HL-60 (cell line): ENCODE data around the gene BCL2.

Experiments used
- DNase-seq, 2 experiments: peaks; one replicate each; pipeline ENCODE4 v3.0.0-alpha.2; 2010 to 2020; ENCODE audit warnings: low read depth in 1 of 2, low spot score in 1 of 2
- H3K27ac ChIP-seq: fragments of 250-450 bp; sonication (Bioruptor Pico); replicated peaks from 2 replicates; pipeline ENCODE4 v1.5.1; 2020; ENCODE audit warnings: mild to moderate bottlenecking, moderate library complexity
- H3K27me3 ChIP-seq: fragments of 250-450 bp; sonication (Bioruptor Pico); 2 replicates; pipeline ENCODE4 v1.5.1; 2021; ENCODE audit warnings: mild to moderate bottlenecking, moderate library complexity; ENCODE audit not compliant: insufficient read depth, poor library complexity, severe bottlenecking
- H3K4me3 ChIP-seq: replicated peaks from 2 replicates; pipeline ENCODE4 v1.5.1; 2011; ENCODE audit warnings: mild to moderate bottlenecking, control low read depth, low read length; ENCODE audit not compliant: insufficient read depth
- GABPA ChIP-seq: IDR thresholded peaks from 2 replicates; pipeline ENCODE4 v1.6.1; 2012; ENCODE audit warnings: low read depth
- POLR2AphosphoS5 ChIP-seq: IDR thresholded peaks from 2 replicates; pipeline ENCODE4 v1.6.1; 2012; ENCODE audit warnings: low read depth
- SPI1 ChIP-seq: IDR thresholded peaks from 2 replicates; pipeline ENCODE4 v1.6.1; 2012; ENCODE audit warnings: low read depth, mild to moderate bottlenecking, borderline replicate concordance
- TF ChIP-seq, protein P1 (sequence below): IDR thresholded peaks from 2 replicates; pipeline ENCODE4 v1.6.1; 2012; ENCODE audit warnings: low read depth; ENCODE audit not compliant: insufficient replicate concordance
- TF ChIP-seq, protein P2 (sequence below): IDR thresholded peaks from one replicate; pipeline ENCODE4 v1.5.1; 2011; ENCODE audit warnings: low read length, control low read depth, inconsistent platforms; ENCODE audit not compliant: insufficient read depth

BCL2 gene

DNA sequence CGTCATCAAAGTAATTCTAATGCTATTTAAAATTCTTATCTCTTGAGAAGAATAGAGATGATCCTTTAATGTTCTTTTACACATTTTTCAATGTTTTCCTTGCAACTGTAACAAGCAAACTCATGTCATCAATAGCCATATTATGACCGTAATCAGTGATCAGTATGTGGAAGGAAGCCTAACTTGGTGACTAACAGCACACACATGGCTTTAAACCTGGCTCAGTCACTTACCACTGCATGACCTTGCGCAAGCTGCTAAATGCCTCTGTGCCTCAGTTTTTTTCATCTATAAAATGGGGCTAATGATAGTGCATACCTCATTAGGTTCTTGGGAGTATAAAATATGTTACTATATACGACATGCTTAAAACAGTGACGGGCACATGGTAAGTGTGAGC, 149.7 kb downstream of the BCL2 start:
- H3K27ac ChIP-seq, result no peak overlapping the region
- H3K27me3 ChIP-seq, result no peaks in the 10 kb centered on the region
- TF ChIP-seq, protein P1, sequence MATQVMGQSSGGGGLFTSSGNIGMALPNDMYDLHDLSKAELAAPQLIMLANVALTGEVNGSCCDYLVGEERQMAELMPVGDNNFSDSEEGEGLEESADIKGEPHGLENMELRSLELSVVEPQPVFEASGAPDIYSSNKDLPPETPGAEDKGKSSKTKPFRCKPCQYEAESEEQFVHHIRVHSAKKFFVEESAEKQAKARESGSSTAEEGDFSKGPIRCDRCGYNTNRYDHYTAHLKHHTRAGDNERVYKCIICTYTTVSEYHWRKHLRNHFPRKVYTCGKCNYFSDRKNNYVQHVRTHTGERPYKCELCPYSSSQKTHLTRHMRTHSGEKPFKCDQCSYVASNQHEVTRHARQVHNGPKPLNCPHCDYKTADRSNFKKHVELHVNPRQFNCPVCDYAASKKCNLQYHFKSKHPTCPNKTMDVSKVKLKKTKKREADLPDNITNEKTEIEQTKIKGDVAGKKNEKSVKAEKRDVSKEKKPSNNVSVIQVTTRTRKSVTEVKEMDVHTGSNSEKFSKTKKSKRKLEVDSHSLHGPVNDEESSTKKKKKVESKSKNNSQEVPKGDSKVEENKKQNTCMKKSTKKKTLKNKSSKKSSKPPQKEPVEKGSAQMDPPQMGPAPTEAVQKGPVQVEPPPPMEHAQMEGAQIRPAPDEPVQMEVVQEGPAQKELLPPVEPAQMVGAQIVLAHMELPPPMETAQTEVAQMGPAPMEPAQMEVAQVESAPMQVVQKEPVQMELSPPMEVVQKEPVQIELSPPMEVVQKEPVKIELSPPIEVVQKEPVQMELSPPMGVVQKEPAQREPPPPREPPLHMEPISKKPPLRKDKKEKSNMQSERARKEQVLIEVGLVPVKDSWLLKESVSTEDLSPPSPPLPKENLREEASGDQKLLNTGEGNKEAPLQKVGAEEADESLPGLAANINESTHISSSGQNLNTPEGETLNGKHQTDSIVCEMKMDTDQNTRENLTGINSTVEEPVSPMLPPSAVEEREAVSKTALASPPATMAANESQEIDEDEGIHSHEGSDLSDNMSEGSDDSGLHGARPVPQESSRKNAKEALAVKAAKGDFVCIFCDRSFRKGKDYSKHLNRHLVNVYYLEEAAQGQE, result no peak
- TF ChIP-seq SPI1 (no peak), GABPA (no peak), POLR2AphosphoS5 (no peak)
- TF ChIP-seq, protein P2, sequence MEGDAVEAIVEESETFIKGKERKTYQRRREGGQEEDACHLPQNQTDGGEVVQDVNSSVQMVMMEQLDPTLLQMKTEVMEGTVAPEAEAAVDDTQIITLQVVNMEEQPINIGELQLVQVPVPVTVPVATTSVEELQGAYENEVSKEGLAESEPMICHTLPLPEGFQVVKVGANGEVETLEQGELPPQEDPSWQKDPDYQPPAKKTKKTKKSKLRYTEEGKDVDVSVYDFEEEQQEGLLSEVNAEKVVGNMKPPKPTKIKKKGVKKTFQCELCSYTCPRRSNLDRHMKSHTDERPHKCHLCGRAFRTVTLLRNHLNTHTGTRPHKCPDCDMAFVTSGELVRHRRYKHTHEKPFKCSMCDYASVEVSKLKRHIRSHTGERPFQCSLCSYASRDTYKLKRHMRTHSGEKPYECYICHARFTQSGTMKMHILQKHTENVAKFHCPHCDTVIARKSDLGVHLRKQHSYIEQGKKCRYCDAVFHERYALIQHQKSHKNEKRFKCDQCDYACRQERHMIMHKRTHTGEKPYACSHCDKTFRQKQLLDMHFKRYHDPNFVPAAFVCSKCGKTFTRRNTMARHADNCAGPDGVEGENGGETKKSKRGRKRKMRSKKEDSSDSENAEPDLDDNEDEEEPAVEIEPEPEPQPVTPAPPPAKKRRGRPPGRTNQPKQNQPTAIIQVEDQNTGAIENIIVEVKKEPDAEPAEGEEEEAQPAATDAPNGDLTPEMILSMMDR, result no peak
- no peak for DNase-seq
- no peak overlapping the region for H3K4me3 ChIP-seq

DNA sequence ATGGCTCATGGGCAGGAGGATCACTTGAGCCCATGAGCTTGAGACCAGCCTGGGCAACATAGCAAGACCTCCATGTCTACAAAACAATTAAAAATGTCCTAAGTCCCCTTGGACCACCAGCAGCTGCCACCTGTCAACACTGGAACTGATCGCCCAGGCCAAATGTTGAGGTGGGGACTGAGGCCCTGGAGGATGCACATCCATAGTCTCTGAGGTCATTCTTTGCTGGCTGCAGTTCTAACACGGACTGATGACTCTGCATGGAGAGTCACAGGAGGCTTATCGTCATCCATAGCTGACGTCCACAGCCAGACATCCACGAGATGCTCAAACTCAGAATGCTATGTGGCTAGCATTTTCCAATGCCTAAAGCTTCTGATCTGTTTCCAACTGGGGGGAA, 151.3 kb downstream of the BCL2 start:
- no peaks in the 10 kb centered on the region for H3K27me3 ChIP-seq
- TF ChIP-seq SPI1 (no peak), GABPA (no peak), POLR2AphosphoS5 (no peak)
- TF ChIP-seq, protein P1, result no peak
- TF ChIP-seq, protein P2, result no peak
- no peak overlapping the region for H3K27ac ChIP-seq
- no peak for DNase-seq
- H3K4me3 ChIP-seq, result no peak overlapping the region

DNA sequence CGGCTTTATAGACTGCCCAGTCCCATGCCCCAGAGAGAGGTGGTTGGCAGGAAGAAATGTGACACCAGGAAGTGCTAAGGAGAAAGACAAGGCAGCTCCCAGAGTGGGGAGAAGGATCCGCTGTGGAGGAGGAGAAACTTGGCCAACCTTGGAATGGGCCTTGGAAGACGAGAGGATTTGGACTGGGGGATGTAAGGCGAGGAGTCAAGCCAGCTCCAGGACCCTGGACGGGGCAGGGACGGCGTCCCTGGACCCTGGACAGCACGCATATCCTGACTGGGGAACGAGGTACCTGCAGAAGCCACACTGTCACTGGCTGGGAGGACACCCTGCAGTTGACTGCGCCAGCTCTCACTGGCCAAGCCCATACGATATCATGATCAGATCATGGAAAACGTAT, 153.4 kb downstream of the BCL2 start:
- no peak overlapping the region for H3K4me3 ChIP-seq
- H3K27ac ChIP-seq, result no peak overlapping the region
- no peak for DNase-seq
- H3K27me3 ChIP-seq, result no peaks in the 10 kb centered on the region
- TF ChIP-seq, protein P1, result no peak
- no peak for TF ChIP-seq SPI1
- TF ChIP-seq, protein P2, result no peak
- TF ChIP-seq GABPA, result no peak
- no peak for TF ChIP-seq POLR2AphosphoS5
